DOHH2 (cell line): Measurements from ENCODE around the gene UNC119B.

ENCODE experiments used
- H3F3A ChIP-seq: fragments of 200-600 bp; sonication (generic), shearing (Covaris generic); 2 replicates; pipeline ENCODE4 v1.6.0; 2016; ENCODE audit warnings: antibody characterized with exemption, mild to moderate bottlenecking; ENCODE audit not compliant: control insufficient read depth, insufficient read depth
- H3K27ac ChIP-seq: fragments of 200-600 bp; sonication (generic); 2 replicates; pipeline ENCODE4 v1.5.1; 2014; ENCODE audit warnings: low read depth, mild to moderate bottlenecking, low read length, moderate library complexity
- H3K27me3 ChIP-seq: fragments of 200-600 bp; sonication (generic); 2 replicates; pipeline ENCODE4 v1.6.1; 2014; ENCODE audit warnings: mild to moderate bottlenecking, low read length, mixed read lengths; ENCODE audit not compliant: control insufficient read depth
- H3K36me3 ChIP-seq: fragments of 200-600 bp; sonication (generic); 2 replicates; pipeline ENCODE4 v1.6.1; 2014; ENCODE audit warnings: mild to moderate bottlenecking, low read length, moderate library complexity, mixed read lengths; ENCODE audit not compliant: control insufficient read depth
- H3K4me1 ChIP-seq: fragments of 200-600 bp; sonication (generic); 2 replicates; pipeline ENCODE4 v1.6.1; 2014; ENCODE audit warnings: mild to moderate bottlenecking, low read length, mixed read lengths; ENCODE audit not compliant: control insufficient read depth
- H3K4me2 ChIP-seq: fragments of 200-600 bp; sonication (generic); 2 replicates; pipeline ENCODE4 v1.6.0; 2014; ENCODE audit warnings: mild to moderate bottlenecking, low read length, moderate library complexity
- H3K4me3 ChIP-seq: fragments of 200-600 bp; sonication (generic); 2 replicates; pipeline ENCODE4 v1.5.1; 2014; ENCODE audit warnings: mild to moderate bottlenecking, low read length, mixed read lengths
- H3K79me2 ChIP-seq: fragments of 200-600 bp; sonication (generic); 2 replicates; pipeline ENCODE4 v1.6.1; 2014; ENCODE audit warnings: mild to moderate bottlenecking, low read length, mixed read lengths; ENCODE audit not compliant: control insufficient read depth
- H3K9me2 ChIP-seq: fragments of 200-600 bp; sonication (generic); replicated peaks from 2 replicates; pipeline ENCODE4 v1.6.1; 2014; ENCODE audit warnings: mild to moderate bottlenecking, low read length, mixed read lengths; ENCODE audit not compliant: control insufficient read depth
- H3K9me3 ChIP-seq: fragments of 200-600 bp; sonication (generic); 2 replicates; pipeline ENCODE4 v1.6.1; 2014; ENCODE audit warnings: antibody characterized with exemption, low read length, mixed read lengths; ENCODE audit not compliant: control insufficient read depth, insufficient read depth
- H4K20me1 ChIP-seq: fragments of 200-600 bp; sonication (generic); 2 replicates; pipeline ENCODE4 v1.6.0; 2014; ENCODE audit warnings: low read depth, mild to moderate bottlenecking, antibody characterized with exemption, low read length, moderate library complexity; ENCODE audit not compliant: control insufficient read depth, insufficient read depth
- CTCF ChIP-seq: fragments of 200-600 bp; sonication (generic); IDR thresholded peaks from one replicate; pipeline ENCODE4 v1.5.1; 2014; ENCODE audit warnings: antibody characterized with exemption, mild to moderate bottlenecking, low read depth, low read length; ENCODE audit not compliant: poor library complexity, severe bottlenecking
- EZH2phosphoT487 ChIP-seq: fragments of 200-600 bp; sonication (generic); IDR thresholded peaks from 2 replicates; pipeline ENCODE4 v1.6.1; 2017; ENCODE audit warnings: borderline replicate concordance, mild to moderate bottlenecking, antibody characterized with exemption, low read length, moderate library complexity, mixed read lengths

Gene UNC119B

GRCh38 chr12:120767071-120768024 lies 57.1 kb downstream of the UNC119B start:
- Histone ChIP-seq H3K9me3 (no peaks in the 10 kb centered on the region), H3K4me2 (peak overlapping the region; percentile 79), H3K27ac (peak overlapping the region; percentile 77), H3F3A (peaks cover 12% of the 10 kb centered on the region), H3K9me2 (no peaks in the 10 kb centered on the region), H3K4me3 (peak overlapping the region; percentile 64), H3K36me3 (peaks cover 41% of the 10 kb centered on the region), H3K79me2 (peaks cover 2% of the 10 kb centered on the region; the same call in 1 of the 2 replicates), H3K4me1 (peaks cover 69% of the 10 kb centered on the region), H4K20me1 (no peaks in the 10 kb centered on the region), H3K27me3 (no peaks in the 10 kb centered on the region)
- TF ChIP-seq EZH2phosphoT487 (no peak), CTCF (peak; percentile 62)

- Histone ChIP-seq H3K36me3 (peaks cover 31% of the 10 kb centered on the region), H3K4me3 (no peak overlapping the region), H4K20me1 (no peaks in the 10 kb centered on the region), H3K4me2 (no peak overlapping the region), H3K27me3 (no peaks in the 10 kb centered on the region), H3K9me2 (no peaks in the 10 kb centered on the region), H3K4me1 (peaks cover 69% of the 10 kb centered on the region), H3K27ac (no peak overlapping the region), H3K79me2 (peaks cover 2% of the 10 kb centered on the region; the same call in 1 of the 2 replicates), H3K9me3 (no peaks in the 10 kb centered on the region), H3F3A (peaks cover 10% of the 10 kb centered on the region)
- no peak for TF ChIP-seq EZH2phosphoT487
- TF ChIP-seq CTCF = no peak
Observed at GRCh38 chr12:120771097-120771496, 60.8 kb downstream of the UNC119B start.
